NCI-H1417 (cell line): ENCODE results near the gene MCF2L.
"Not testable (repeated sequence)": the region's sequence is repeated elsewhere in the genome, so short reads cannot be mapped to it uniquely, and the experiment has no call there.

Source experiments
- DNase-seq, 3 experiments: peaks; one replicate each; lab custom pipeline; 2025; lab: John Stamatoyannopoulos, UW

Gene MCF2L

DNA sequence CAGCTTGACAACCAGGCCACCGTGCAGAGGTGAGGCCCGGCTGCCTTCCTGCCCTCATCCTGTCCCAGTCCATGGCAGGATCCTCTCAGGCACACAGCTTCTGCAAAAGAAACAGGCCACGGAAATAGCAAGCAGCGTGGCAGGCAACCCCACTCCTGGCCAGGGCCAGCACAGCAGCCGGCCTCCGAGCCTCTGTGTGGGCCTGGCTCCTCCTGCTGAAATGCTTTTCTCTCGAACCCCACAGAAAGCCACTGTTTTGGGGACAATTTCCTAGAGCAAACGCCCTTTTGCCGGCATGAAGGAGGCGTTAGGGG, 97.1 kb downstream of the MCF2L start:
- no peak for DNase-seq

DNA sequence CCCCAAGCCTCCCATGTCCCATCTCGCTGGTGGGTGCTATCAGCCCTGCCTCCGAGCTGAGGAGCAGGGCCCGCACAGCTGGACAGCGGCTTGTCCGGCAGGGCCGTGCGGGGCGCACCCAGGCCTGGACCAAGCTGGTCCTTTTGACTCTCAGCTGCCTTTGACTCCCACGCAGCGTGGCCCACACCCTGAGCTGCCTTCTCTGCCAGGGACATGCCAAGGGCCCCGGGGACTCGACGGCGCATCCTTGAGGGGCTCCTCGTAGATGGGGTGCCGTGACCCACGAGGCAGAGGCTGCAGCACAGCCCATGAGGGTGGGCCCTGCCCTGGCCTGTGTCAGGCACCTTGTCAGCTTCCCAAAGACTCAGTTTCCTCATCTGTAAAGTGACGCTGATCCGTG, 97.7 kb downstream of the MCF2L start:
- DNase-seq: no peak

DNA sequence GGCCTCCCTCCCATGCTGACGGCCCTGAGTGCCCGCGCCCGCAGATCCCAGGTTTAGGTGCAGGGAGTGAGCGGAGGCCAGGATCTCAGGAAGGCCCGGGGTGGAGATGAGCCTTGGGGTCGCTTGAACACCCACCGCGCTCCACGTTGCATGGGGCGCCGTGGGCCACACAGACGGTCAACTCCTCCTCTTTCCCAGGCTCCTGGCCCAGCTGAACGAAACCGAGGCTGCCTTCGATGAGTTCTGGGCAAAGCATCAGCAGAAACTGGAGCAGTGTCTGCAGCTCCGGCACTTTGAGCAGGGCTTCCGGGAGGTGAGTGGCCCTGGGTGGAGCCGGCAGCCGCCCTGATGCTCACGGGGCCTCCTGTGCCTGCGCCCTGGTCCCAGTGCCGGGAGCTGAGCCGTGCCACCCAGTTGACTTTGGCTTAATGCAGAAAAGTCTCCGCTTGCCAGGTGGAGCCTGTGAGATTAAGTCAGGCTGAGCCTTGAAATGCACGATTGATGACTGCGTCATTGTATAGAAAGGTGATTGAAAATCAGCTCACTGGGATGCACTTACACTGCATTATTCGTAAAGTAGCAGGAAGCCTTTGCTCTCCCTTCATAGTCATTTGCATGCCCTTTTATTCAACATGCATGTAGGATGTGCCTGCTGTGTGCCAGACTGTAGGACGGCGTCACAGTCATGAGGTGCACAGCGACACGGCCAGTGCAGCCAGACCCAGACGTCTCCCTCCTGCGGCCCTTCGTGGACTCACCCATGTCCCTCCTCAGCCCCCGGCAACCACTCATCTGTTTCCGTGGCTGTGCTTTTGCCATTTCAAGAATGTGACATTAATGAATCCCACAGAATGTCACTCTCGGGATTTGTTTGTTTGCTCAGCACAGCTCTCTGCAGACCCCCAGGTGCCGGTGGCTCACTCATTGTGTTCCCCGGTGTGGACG, 101.1 kb downstream of the MCF2L start:
- no peak for DNase-seq

DNA sequence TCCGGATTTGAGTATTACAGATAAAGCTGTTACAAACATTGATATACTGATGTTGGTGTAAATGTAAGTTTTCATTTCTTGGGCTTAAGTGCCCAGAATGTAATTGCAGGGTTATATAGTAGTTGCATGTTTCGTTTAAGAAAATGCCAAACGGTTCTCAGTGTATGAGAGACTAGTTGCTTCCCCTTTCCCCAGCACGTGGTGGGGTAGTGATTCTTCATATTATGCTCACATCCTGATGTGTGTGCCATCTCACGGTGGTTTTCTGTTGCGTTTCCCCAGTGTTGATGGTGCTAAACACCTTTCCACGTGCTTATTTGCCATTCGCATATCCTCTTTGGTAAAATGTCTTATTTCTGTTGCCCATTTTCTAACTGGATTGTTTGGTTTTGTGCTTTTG, 101.8 kb downstream of the MCF2L start:
- DNase-seq: no peak

DNA sequence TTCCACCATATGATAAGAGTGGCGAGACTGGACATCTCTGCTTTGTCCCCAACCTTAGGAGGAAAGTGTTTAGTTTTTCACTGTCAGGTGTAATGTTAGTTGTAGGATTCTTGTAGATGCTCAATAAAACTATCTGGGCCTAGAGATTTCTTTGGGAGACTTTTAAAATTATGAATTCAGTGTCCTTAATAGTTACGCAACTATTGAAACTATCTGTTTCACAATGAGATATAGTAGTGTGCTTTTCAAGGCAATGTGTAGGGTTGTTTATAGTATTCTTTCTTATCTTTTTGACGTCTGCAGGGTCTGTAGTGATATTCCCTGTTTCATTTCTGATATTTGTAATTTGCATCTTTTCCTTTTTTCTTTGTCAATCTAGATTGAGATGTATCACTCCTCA, 103.4 kb downstream of the MCF2L start:
- no peak for DNase-seq

DNA sequence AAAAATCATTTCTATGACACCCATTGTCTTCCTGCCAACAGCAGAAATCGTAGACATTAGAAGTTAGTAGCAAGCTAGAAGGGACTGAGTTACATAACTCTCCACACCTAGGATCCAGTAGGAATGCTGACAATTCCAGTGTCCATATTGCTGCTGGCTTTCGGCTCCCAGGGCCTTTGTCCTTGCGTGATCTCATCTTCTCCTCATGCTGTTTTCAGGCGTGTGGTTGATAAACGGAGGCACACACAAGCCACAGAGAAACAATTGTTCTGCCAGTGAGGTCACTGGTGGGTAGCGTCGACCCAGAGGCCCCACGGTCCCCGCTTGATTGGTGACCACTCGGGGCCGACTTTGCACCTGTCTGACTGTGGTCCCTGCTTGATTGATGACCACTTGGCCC, 104.9 kb downstream of the MCF2L start:
- DNase-seq: no peak

DNA sequence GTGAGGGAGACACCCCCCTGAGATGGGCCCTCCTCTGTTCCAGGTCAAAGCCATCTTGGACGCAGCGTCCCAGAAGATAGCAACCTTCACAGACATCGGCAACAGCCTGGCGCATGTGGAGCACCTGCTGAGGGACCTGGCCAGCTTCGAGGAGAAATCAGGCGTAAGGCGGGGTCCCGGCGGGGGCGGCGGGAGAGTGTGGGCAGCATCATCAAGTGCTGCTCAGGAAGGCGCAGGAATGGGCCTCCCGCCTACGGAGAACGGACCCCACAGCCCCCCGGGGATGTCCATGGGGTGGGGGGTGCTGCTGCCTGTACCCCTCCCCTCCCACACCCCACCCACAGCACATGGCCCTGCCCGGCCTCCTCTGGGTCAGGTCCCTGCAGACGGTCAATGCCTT, 105.4 kb downstream of the MCF2L start:
- DNase-seq: no peak

DNA sequence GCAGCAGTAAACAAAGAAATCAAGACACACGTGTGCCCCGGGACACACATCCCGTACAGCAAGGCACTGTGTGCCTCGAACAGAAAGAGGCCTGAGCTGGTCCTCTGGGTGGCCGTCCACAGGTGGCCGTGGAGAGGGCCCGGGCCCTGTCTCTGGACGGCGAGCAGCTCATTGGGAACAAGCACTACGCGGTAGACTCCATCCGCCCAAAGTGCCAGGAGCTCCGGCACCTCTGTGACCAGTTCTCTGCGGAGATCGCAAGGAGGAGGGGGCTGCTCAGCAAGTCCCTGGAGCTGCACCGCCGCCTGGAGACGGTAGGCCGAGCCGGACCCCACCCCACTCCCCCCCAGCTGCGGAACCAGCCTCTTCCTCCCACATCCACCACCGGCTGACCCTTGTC, 105.9 kb downstream of the MCF2L start:
- DNase-seq: no peak

DNA sequence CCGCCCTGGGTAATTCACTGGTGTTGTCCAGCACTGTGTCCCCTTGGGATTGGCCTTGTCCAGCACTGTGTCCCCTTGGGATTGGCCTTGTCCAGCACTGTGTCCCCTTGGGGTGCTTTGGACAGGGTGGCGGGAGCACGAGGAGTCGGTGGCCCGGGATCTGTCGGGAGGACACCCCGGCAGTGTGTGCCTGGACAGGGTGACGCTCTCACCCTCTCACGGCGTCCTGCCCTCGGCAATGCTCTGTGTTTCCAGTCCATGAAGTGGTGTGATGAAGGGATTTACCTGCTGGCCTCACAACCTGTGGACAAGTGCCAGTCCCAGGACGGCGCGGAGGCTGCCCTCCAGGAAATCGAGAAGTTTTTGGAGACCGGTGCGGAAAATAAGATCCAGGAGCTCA, 106.7 kb downstream of the MCF2L start:
- DNase-seq: no peak

DNA sequence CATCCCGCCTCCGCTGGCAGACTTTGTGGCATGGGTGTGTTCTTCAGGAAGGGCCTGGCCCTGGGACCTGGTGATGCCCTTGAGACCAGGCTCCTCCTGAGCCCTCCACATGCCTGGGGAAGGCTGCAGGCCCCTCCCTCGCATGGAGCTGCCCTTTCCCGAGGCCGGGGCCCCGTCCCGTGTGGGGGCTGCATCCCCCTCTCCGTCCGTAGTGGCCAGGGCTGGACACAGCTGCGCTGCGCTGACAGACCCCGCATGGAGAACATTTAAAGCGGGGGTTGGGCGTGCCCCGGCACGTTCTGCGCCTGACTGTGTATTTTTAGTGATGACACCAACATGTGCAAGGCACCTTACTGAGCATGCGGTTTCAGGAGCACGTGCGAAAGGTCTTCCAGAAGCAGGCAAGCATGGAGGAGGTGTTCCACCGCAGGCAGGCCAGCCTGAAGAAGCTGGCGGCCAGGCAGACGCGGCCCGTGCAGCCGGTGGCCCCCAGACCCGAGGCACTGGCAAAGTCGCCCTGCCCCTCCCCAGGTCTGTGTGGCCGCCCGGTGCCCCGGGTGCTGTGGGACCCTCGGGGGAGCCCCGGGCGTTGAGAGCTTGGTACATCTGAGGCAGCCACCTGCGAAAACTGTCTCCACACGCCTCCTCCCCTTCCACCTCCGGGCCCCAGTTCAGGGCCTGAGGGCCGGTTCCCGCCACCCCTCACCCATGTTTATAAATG, 107.8 kb downstream of the MCF2L start:
- DNase-seq: no peak

DNA sequence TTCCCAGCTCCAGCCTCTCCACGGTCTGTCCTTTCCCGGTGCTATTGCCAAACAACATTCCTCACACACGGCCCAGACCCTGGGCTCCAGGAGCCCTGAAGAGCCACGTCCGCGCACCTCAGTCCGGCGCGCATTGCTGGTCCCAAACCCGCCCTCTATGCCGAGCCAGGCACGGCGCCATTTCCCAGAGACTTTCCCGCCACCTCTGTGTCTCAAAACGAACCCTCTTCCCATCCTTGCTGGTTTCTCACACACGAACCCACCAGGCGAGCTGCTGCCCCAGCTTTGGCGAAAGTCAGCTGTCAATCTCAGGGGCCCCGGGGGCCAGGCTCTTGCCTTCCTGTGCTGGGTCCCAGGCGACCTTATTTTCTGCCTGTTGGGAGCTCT, 108.5 kb downstream of the MCF2L start:
- no peak for DNase-seq

DNA sequence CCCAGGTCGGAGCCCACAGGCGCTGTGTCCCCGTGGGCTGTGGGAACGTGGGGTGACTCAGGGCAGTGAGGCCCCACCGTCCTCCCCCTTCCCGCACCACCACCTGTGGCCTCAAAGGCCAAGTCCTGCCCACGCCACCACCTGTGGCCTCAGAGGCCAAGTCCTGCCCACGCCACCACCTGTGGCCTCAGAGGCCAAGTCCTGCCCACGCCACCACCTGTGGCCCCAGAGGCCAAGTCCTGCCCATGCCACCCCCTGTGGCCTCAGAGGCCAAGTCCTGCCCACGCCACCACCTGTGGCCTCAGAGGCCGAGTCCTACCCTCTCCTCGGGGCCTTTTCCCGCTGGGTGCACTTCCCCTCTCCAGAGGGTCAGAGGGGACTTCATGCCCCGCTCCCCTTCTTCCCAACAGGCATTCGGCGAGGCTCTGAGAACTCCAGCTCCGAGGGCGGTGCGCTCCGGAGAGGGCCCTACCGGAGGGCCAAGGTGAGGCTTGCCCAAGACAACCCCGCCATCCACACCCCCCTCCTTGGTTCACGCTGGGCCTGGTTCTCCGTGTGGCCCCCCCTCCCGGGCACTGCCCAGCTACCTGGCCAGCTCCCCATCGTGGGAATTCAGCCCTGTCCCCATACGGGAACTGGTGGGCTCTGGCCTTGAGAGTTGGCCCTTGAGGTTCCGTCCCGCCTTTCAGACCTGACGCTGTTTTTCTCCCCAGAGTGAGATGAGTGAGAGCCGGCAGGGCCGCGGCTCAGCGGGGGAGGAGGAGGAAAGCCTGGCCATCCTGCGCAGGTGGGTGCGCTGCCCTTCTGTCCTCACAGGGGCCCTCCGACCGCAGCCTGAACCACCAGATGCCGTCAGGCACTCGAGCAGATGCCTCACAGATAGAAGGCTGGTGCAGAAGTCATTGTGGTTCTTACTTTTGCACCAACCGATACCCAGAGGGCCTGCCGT, 109.2 kb downstream of the MCF2L start:
- DNase-seq: no peak

DNA sequence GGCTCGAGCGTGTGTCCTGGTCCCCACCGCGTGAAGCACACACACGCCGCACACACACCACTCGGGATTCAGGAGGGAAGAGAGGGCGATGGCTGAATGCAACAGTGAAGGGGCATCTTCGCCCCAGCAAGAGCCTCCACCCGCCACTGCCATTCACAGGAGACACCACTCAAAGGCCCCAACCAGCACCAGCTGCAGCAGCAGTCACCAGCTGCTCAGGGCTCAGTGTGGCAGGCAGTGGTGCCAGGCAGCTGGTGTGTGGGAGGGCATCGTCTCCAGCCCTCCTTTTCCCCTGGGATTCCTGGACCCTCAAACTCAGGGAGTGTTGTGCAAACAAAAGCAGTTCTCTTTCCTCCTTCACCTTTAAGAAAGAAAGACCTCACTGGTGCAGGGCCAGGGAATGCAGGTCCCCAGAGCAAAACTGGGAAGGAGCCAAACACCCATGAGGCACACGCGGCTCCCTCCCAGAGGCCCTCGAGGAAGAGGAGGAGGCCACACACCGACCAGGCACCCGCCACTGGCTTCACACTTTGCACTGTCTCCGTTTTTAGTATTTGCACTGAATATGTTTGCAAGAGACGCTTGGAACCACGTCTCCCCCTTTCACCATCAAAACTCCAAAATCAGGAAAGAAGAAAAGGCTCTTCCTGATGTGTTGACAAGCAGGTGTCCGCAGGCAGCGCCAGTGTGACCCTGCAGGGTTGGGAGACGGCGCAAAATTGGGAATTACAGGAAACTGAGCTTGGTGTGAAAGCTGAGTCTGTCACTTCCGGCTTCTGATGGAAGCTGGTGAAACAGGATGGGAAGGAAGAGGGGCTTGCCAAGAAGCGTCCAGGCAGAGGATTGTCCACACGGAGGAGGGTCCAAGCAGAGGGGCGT, 110.1 kb downstream of the MCF2L start:
- DNase-seq: peak in 1 of 3 experiments; percentile 68

DNA sequence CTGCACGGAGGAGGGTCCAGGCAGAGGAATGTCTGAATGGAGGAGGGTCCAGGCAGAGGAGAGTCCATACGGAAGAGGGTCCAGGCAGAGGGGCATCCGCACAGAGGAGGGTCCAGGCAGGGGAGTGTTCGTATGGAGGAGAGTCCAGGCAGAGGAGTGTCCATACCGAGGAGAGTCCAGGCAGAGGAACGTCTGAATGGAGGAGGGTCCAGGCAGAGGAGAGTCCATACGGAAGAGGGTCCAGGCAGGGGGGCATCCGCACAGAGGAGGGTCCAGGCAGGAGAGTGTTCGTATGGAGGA, 110.7 kb downstream of the MCF2L start:
- not testable (repeated sequence) for DNase-seq

DNA sequence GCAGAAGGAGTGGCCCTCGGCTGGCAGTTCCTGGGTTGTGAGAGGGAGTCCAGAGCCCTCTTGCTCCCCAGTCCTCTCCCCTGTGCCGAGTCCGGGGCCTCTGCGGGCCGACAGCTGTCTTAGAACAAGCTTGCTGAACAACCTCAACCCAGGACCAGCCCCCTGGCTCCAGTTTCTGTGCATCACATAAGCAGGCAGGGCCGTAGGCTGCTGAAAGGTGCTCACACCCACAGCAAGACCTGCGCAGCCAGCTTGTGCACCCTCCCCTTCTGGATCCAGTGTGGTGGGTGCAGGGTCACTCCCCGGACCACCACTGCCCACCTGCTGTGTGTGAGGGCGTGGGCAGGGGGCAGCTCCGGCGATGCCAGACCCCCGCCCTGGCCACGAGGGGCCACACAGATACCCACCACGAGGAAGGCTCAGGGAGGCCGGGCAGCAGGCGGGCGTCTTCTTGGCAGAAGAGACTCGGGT, 111.4 kb downstream of the MCF2L start:
- DNase-seq: no peak

DNA sequence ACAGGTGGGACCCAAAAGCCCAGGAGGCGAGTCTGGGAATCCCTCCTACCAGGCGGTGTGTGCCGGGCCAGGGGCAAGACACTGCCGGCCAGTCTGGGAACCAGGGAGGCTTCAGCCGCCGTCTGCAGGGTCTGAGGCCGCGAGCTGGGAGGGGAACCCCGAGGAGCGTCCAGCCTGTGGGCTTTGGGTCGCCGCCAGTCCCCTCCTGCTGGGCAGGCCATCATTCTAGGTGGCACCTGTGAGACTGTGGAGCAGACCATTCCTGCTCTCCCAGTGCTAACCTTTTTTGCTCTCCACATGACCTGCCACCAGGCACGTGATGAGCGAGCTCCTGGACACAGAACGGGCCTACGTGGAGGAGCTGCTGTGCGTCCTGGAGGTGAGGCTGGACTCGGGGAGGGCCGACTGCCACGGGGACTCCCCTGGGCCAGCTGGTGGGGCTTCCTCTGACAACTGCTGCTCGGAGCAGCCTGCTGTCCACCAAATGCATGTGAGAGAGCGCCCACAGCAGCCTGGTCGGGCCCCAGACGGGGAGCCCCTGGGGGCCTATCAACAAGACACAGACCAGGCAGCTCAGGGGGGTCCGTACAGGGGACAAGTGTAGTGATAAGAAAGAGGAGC, 112.0 kb downstream of the MCF2L start:
- DNase-seq: no peak

DNA sequence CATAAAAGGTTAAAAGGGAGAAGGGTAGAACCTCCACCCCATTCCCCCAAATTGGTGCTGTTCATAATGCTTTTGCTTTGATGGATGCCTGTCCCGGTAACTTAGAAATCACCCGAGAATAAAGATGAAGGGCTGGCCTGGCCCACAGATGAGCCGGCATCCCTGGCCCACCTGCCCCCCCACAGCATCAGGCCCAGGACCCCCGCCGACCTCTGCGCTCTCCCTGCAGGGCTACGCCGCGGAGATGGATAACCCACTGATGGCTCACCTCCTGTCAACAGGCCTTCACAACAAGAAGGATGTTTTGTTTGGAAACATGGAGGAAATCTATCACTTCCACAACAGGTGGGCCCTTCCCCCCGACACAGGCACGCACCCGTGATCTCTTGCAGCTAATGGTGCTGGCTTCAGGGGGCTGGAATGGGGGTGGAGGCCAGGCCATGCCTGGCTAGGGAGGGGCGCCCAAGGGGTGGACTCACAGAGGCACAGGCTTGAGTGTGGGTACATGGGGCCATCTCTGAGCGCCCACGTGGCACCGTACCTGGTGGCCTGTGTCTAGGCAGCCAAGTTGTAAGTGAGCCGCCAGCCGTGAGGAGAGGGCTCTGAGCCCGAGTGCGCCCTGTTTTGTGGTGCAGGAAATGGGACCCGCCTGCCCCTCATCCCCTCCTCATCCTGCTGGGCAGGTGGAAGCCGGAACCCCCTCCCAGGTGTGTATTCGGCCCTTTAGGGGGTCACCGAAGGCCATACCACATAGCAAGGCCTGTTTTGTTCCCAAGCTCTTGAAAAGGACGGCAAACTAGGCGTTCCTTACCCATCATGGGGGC, 113.4 kb downstream of the MCF2L start:
- DNase-seq: no peak

DNA sequence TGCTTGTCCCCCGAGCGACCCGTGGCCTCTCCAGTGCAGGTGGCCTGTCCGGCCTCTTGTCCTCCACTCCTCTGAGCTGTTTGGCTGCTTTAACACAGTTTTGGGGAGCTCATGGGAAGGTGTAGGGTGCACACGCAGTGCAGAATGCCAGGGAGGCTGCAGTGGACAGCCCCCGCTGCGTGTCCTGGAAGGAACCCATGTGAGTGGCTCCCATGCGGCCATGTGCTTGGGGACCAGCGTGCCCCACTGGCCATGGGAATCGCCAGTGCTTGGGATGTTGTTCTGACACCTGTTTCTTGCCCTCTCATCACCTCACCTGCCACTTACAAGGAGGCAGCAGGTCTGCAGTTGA, 114.0 kb downstream of the MCF2L start:
- DNase-seq: no peak

DNA sequence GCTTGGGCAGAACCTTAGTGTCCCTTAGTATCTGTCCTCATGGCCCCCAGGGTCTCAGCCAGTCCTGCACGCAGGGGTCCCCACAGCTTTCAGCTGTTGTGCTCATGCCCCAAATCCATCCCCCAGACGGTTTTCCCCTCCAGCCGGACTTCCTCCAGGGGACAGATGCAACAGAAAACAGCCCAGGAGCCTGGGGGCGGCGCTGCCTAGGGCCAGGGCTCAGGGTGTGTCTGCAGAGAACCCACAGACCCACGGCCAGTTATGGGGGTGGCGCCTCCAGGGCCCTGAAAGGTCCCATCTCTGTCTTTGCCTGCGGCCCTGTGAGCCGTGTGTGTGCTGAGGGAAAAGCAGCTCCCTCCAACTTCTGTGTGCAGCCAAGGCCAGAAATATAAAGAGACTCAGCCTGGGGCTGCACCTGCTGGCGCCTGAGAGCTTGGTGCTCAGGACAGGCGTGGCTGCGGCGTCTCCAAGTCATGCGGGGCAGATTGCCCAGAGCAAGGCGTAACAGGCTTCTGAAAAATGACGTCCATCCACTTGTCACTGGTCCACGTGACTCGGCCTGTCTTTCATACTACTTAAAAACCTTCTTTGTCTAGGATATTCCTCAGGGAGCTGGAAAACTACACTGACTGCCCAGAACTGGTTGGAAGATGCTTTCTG, 114.5 kb downstream of the MCF2L start:
- peak in 1 of 3 experiments; percentile 99 for DNase-seq
